Cerebellar nuclear complex (tissue), 1 donor: ENCODE measurements around the gene TMED1.
"Not testable (repeated sequence)": the region's sequence is repeated elsewhere in the genome, so short reads cannot be mapped to it uniquely, and the experiment has no call there.

Source experiments
- DNase-seq, 2 experiments: peaks; one replicate each; lab custom pipeline; 2025; lab: John Stamatoyannopoulos, UW

Gene TMED1

DNA sequence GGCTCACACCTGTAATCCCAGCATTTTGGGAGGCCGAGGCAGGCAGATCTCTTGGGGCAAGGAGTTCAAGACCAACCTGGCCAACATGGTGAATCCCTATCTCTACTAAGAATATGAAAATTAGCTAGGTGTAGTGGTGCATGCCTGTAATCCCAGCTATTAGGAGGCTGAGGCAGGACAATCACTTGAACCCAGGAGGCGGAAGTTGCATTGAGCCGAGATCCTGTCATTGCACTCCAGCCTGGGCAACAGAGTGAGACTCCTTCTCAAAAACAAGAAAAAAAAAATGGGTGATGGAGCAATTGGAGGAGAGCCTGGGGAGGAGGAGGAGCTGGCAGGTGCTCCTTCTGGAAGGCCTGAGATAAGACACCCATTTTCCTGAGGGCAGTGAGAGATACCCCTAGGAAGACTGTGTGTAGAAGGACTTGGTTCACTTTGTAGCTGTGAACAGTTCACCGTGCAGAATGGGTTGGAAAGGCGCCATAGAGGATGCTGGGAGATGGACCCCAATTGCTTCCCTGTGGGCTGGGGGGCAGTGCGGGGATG, 26.6 kb upstream of the TMED1 start:
- DNase-seq: no peak

DNA sequence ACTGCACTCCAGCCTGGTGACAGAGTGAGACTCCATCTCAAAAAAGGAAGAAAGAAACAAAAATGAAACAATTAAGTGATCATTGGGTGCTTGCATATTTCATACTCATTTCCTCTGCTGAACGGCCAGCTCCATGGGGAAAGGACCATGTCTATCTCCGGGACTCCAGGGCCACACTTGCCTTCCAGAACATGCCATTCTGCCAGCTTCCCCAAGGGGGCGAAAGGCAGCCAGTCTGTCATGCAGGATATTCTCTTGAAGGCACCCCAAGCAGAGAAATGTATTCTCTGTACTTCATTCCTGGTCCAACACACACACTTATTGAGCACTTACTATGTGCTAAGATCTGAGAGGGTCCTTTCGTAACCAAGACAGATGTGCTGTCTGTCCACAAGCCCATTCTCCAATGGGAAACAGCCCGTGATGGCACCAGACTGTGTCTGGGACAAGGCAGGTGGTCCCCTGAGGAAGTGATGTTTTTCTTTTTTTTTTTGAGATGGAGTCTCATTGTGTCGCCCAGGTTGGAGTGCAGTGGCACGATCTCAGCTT, 25.2 kb upstream of the TMED1 start:
- DNase-seq: no peak

DNA sequence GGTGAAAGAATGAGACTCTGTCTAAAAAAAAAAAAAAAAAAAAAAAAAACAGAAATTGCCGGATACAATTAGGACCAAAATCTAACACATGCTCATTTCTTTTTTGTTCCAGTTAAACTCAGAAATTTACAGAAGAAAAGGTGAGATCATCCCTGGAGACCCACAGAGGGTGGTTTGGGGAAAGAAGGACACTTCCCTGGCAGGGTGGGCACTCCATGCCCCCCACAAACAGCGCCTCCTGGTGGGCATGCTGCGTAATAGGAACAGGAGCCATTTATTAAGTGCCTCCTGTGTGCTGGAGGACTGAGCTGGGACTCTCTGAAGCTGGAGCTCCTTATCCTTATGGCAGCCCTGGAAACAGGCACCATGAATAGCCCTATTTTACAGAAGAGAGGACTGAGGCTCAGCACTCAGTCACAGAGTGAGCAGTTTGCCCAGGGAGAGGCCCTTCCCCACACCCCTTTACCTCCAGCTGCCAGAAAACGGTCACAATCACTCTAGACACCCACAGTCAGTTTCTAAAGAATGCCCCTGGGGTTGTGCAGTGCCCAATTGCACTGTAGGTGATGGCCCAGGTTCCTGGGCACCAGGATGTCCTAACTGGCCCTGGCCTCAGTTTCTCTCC, 22.3 kb upstream of the TMED1 start:
- no peak for DNase-seq

DNA sequence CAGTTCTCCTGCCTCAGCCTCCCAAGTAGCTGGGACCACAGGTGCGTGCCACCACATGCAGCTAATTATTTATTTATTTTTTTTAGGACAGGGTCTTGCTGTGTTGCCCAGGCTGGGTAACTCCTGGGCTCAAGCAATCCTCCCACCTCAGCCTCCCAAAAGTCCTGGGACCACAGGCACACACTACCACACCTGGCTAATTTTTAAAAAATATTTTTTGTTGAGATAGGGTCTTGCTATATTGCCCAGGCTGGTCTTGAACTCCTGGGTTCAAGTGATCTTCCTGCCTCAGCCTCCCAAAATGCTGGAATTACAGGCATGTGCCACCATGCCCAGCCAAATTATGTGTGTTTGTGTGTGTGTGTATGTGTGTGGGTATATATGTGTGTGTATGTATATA, 20.9 kb upstream of the TMED1 start:
- not testable (repeated sequence) for DNase-seq

DNA sequence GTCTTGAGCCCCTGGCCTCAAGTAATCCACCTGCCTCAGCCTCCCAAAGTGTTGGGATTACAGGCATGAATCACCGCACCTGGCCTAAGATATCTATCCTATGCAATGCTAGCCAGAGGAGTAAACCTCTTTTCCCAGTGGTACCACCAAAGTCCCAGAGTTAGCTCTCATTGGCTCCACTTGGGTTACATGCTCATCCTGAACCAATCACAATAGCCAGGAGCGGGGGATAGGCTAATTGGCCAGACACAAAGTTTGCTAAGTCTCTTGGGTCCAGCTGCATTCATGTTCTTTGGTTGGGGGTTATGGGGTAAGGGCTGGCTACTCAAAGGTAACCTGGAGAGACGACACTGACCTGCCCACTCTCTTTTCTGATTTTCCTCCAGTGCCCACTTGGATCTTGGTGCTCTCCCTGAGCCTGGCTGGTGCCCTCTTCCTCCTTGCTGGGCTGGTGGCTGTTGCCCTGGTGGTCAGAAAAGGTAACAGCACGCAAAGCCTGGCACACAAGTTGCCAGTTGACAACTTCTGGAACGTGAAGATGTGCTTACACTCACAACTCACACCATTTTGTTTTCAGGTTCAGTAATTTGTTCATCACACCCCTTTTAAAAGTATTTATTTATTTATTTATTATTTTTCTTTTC, 20.0 kb upstream of the TMED1 start:
- no peak for DNase-seq

DNA sequence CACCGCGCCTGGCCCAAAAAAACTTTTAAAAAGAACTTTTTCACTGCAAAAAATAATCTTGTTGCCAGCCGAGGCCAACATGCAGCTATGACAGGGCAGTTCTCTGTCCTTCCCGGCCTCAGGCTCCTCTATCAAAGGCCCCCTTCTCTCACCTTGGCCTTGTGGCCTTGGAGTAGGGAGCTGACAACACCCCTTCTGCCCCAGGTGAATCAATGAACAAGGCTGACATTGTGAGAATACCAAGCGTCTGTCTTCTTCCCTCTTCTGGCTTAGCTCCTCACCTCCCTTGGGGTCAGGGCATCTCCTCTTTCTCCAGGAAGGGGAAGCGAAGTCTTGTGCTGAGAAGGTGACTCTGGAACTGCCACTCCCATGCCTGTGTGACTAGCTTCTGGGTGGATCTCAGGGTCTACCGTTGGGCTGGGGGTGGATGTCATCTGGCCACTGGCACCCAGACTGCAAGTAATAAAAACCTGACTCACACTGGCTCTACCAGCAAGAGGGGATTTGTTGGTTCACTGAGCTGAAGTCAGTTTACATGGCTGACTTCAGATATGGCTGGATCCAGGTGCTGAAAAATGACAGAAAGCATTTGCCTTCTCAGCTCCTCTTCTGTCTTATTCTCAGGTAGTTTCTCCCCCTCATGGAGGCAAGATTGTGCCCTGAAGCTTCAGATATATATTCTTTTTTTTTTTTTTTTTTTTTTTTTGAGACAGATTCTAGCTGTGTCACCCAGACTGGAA, 18.5 kb upstream of the TMED1 start:
- DNase-seq: no peak

DNA sequence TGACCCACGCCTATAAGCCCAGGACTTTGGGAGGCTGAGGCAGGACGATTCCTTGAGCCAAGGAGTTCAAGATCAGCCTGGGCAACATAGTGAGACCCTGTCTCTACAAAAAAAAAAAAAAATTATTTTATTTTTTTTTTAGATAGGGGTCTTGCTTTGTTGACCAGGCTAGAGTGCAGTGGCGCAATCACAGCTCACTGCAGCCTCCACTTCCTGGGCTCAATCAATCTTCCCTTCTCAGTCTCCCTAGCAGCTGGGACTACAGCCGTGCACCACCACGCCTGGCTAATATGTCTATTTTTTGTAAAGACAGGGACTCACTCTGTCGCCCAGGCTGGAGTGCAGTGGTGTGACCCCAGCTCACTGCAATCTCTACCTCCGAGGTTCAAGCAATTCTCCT, 16.9 kb upstream of the TMED1 start:
- no peak for DNase-seq

DNA sequence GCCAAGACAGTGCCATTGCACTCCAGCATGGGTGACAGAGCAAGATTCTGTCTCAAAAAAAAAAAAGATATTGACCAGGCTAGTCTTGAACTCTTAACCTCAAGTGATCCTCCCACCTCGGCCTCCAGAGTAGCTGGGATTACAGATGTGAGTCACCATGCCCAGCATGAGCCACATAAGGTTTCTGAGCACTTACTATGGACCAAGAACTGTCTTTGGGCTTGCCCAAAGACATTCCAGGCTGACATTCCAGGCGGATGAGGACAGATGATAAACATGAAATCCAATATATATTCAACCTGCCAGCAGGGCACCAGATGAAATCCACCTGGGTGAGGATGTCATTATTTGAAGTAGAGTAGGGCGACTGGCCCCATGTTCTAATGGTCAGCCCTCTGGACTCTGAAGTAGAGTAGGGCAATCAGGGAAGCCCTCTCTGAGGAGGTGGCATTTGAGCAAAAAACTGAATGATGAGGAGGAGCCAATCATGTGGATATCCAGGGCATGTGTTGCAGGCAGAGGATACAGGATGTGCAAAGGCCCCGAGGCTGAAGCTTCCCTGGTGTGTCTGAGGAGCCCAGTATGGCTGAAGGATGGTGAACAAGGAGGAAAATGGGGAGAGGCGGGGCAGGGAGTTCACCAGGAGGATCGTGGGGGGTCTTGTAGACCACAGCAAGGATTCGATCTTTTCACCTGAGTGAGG, 16.2 kb upstream of the TMED1 start:
- DNase-seq: no peak

DNA sequence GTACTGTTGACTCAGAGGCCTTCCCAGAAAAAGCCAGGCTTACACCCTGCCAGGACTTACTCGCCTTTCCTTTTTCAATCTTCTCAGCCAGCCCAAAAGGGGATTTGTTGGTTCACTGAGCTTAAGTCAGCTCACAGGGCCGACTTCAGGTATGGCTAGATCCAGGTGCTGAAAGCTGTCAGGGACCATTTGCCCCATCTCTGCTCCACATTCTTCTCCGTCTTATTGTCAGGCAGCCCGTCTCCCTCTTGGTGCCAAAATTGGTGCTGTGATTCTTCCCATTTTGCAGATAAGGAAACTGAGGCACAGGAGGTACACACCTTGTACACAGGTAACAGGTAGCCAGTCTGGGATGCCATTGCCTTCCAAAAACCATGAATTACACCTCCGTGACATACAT, 14.6 kb upstream of the TMED1 start:
- DNase-seq: no peak

DNA sequence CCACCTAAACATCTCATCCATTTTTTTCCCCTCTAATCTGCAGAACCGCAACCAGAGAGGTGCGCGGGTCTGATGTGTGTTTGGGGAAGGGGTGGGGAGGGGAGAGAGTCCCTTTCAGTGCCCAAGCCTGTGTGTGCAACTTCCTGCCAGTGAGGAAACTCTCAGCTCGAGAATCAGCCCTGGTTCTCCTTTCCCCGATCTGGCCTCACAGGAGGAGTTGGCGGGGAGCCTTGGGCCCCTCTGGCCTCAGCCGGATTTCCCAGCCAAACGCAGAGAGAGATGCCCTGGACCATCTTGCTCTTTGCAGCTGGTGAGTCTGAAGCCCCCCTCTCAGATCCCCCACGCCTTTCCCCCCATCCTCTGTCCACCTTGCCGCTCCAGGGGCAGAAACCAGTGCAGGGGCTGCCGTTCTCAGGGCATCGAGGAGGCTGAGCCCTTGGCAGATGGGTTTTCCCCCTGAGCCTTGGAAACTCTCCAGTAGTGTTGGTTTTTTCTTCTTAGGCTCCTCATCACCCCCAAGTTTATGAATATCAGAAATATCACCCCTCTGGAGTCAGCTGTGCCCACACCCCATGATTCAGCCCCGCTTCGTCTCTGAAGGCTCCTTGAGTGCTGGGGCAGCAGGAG, 12.3 kb upstream of the TMED1 start, which contains the start of gene C19orf38:
C19orf38 (plus strand) TSS at position 186 of the 627 bp plus-strand sequence; CDS start at position 280, 94 bp downstream.
- DNase-seq: no peak

DNA sequence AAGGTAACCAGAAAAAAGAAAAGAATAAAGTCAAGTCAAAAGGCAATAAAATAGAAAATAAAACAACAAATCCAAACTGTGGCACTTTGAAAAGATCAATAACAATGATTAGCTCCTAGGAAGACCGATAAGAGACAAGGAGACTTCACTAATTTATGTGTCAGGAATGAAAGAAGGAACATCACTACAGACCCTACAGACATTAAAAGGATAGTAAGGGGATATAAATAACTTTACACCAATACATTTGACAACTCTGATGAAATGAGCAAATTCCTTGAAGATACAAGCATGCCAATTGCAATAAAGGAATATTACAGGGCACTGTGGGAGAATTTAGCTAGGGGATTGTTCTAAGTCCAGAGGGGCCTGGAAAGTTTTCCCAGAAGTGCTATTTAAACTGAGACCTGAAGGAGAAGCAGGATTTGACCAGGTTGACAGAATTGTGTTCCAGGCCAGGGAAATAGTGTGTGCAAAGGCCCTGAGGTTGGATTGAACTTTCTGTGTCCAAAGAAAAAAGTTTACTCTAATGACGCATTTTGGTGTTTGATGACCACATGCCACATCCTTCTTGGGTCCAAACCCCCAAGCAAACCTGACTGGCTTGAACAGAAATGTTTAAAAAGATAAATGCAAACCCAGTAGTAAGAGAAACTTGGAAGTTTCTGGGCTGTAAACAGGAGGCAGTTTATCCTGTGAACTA, 10.6 kb upstream of the TMED1 start:
- no peak for DNase-seq

DNA sequence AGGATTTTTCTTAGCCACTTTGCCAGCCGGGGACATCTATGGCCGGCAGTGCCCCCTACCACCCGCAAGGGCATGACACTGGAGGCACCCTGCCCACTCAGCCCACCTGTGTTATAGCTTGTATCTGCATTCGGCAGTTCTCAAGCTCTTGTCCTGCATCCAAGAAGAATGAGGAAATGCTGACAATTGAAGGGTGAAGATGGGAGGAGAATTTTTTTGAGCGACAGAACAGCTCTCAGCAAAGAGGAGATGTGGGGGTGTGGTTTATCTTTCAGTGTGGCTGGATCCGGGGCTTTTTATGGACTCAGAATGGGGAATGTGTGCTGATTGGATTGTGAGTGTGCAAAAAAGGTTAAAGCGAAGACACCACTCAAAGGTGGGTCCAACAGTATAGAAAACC, 6.8 kb upstream of the TMED1 start:
- DNase-seq: no peak

DNA sequence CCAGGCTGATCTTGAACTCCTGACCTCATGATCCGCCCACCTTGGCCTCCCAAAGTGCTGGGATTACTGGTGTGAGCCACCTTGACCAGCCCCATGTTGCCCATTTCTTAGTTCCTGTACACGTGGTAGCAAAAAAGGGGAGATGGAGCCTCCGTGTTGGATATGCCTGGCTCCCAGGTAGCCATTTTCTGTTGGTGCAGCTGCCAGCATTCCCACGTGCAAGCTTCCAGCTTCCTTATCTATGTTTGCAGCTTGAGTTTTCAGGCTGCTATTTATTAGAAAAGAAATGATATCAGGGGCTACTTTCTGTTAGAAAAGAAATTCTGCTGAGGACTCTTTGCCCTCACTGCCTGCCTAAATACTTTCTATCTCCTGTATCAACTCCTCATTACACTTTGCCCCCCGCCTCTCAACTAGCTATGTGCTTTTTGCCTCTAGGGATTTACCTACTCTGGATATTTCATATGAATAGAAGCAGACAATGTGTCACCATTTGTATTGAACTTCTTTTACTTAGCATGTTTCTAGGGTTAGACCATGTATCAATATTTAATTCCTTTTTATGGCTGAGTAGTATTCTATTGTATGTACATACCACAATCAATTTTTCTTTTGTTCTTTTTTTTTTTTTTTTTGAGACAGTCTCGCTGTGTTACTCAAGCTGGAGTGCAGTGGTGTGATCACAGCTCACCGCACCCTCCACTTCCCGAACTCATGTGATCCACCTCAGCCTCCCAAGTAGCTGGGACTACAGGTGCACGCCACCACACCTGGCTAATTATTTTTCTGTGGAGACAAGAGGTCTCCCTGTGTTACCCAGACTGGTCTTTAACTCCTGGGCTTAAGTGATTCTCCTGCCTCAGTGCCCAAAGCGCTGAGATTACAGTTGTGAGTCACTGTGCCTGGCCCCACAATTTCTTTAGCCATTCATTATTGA, 3.4 kb upstream of the TMED1 start:
- DNase-seq: no peak

DNA sequence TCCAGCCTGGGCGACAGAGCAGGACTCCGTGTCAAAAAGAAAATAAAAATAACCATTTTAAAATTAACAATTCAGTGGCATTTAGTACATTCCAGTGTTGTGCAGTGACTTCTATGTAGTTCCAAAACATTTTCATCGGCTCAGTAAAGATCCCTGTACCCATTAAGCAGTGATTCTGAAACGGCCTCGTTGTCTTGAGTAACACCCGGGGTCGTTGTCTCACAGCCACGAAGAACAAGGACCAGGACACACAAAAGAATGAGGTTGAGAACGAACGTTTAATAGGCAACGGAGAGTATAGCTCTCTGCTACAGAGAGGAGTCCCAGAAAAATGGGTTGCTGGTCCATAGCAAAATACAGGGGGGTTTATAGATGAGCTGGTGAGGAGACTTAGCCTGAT, 2.4 kb upstream of the TMED1 start:
- no peak for DNase-seq

DNA sequence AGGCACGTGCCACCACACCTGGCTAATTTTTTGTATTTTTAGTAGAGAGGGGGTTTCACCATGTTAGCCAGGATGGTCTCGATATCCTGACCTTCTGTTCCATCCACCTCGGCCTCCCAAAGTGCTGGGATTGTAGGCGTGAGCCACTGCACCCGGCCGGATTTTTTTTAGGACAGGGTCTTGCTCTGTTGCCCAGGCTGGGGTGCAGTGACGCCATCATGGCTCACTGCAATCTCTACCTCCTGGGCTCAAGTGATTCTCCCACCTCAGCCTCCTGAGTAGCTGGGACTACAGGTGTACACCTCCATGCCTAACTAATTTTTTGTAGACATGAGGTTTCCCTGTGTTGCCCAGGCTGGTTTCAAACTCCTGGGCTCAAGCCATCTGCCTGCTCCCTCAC, 1.6 kb upstream of the TMED1 start:
- DNase-seq: not testable (repeated sequence)

DNA sequence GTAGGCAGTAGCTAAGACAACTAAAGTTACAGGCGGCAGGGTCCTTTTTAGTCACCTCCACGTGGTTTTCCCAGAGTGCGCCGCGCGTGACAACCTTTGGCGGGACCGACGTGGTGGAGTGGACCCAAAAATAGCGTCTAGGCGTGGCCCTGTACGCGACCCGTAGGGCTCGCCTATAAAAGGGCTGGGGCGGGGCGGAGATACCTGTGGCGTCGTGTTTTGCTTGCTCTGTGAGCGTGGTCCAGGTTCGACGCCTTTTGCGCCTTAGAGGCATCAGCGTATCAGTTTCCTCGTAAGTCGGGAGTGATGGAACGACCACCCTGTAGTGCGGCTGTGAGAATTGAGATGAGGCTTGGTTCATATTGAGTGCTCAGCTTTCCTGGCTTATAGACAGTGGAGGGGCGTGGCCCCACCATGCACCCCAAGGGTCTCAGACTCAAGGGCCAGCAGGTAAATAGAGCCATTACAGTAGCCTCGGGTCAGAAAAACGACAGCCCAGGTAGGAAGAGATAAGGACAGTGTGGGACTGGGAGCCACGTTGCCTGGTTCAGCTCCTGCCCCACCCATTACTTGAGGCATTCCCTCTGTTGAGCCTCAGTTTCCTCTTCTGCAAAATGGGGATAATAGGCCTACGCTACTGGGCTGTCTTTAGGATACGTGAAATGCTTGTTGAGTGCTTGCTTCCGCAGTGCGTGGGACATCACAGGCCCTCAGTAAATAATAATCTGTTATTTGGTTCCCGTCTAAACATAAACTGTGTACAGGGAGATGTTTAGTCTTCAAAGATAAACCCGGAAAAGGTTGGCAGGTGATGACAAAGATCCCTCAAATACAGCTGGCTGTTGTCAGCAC, 693 bp upstream of the TMED1 start:
- no peak for DNase-seq

DNA sequence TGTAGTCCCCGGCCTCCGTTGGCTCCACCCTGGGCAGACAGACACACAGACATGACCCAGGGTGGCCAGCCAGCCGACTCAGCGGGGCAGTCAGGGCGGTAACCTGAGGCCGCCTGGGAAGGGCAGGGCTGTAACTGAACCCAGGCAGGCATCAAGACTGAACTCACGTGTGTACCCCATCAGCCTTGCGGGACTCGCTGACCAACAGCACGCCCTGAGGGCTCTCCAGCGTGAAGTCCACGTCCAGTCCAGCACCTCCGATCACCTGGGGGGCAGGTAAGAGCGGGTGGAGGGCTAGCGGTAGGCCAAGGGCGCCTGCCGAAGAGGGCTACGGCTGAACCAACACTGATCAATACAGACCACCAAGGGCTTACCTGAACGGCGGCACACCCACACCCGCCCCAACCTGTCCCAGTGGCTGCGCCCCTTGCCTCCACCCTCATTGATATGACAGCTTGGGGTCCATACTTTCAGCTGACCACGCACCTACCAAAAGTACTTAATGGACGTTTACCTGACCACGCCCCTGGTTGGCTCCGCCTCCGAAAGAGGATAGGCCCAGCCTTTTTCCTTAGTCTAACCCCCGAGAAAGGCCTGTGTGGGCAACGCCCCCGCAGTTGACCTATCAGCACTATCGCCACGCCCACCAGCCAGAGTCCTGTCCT, 791 bp downstream of the TMED1 start:
- DNase-seq: no peak

DNA sequence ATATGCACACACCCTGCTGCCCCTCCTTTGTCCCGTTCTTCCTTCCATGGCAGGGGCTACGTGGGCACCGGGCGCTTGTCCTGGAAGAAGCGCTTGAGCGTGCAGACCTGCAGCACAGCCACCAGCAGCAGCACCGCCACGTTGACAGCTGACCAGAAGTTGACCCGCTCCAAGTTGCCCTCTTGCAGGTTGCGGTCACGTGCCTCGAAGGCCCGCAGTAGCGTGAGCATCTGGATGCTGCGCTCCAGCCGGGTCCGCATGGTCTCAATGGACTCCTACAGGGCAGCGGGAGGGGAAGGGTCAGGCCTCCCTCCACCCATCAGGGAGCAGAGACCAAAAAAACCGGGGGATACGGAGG, 3.1 kb downstream of the TMED1 start:
- DNase-seq: no peak
